Panc1 (cell line): ENCODE data around the gene ONECUT3. TPM values are rescaled to one million over a fixed set of nuclear protein-coding genes. Genes with fewer than 3 reads are reported as not detected.

ENCODE experiments used
- ATAC-seq: fragments of 200-7000 bp; cut with Tn5 transposase; 2 replicates; pipeline ENCODE4 v1.9.1; 2020; ENCODE audit warnings: mild to moderate bottlenecking, moderate library complexity
- BruUV-seq: library from RNA; stranded (reverse); fragments of 400-500 nt; replicated peaks from 2 replicates; lab custom pipeline; 2021; lab: Mats Ljungman, UMichigan
- CTCF ChIA-PET: fragments of 300-600 bp; sonication (Branson Sonifier 250); formaldehyde crosslinking; loops from one replicate; lab custom pipeline; 2022; ENCODE audit warnings: antibody characterized with exemption; lab: Charles Lee
- POLR2A ChIA-PET: fragments of 300-600 bp; sonication (Branson Sonifier 250); formaldehyde crosslinking; loops from one replicate; lab custom pipeline; 2022; ENCODE audit warnings: antibody characterized with exemption; lab: Charles Lee
- DNase-seq: peaks from one replicate; pipeline ENCODE4 v3.0.0-alpha.2; 2010; ENCODE audit warnings: low read depth, low spot score
- H3K27ac ChIP-seq: 2 replicates; pipeline ENCODE4 v1.5.1; 2011; ENCODE audit warnings: mild to moderate bottlenecking, low read length, inconsistent platforms
- H3K27me3 ChIP-seq: fragments of 200-500 bp; sonication (Bioruptor generic); 2 replicates; pipeline ENCODE4 v1.6.0; 2014; ENCODE audit warnings: low read length, inconsistent platforms; ENCODE audit not compliant: control insufficient read depth, insufficient read depth
- H3K36me3 ChIP-seq: fragments of 200-500 bp; sonication (Bioruptor generic); 2 replicates; pipeline ENCODE4 v1.5.1; 2014; ENCODE audit warnings: inconsistent platforms, mild to moderate bottlenecking, low read length, moderate library complexity; ENCODE audit not compliant: control insufficient read depth, insufficient read depth
- H3K4me1 ChIP-seq: 2 replicates; pipeline ENCODE4 v1.5.1; 2011; ENCODE audit warnings: inconsistent platforms, mild to moderate bottlenecking, low read length, moderate library complexity; ENCODE audit not compliant: control insufficient read depth, insufficient read depth
- H3K4me3 ChIP-seq, 2 experiments: 2 replicates each; pipeline ENCODE4 v1.5.1; 2011 to 2012; ENCODE audit warnings: low read depth in 2 of 2, low read length in 2 of 2, mild to moderate bottlenecking in 2 of 2, inconsistent platforms in 1 of 2, moderate library complexity in 1 of 2
- H3K9me3 ChIP-seq: fragments of 200-500 bp; sonication (Bioruptor generic); 2 replicates; pipeline ENCODE4 v1.5.1; 2014; ENCODE audit warnings: low read depth, mild to moderate bottlenecking, inconsistent platforms, low read length, moderate library complexity; ENCODE audit not compliant: control insufficient read depth, insufficient read depth
- CTCF ChIP-seq: fragments of 450-650 bp; IDR thresholded peaks from 2 replicates; pipeline ENCODE4 v1.5.1; 2017; ENCODE audit warnings: mild to moderate bottlenecking
- POLR2AphosphoS5 ChIP-seq: IDR thresholded peaks from 2 replicates; pipeline ENCODE4 v1.6.1; 2012; ENCODE audit warnings: mild to moderate bottlenecking, low read depth, low read length, moderate library complexity
- REST ChIP-seq, 2 experiments: IDR thresholded peaks; 2 replicates each; pipeline ENCODE4 v1.6.1; 2011 to 2012; ENCODE audit warnings: low read depth in 2 of 2, control low read depth in 1 of 2, low read length in 1 of 2, mild to moderate bottlenecking in 1 of 2, moderate library complexity in 1 of 2; ENCODE audit not compliant: insufficient read depth in 1 of 2
- SIN3A ChIP-seq: IDR thresholded peaks from 2 replicates; pipeline ENCODE4 v1.6.1; 2012; ENCODE audit warnings: low read depth, mild to moderate bottlenecking, low read length, moderate library complexity, borderline replicate concordance; ENCODE audit not compliant: insufficient read depth
- TCF7L2 ChIP-seq: IDR thresholded peaks from 2 replicates; pipeline ENCODE4 v1.6.1; 2011; ENCODE audit warnings: mild to moderate bottlenecking, low read depth, low read length, inconsistent platforms
- in situ Hi-C: cut with HindIII; loops from 2 replicates; pipeline ENCODE4 v1.10.0; 2016; ENCODE audit warnings: low sequenced_read_pairs, low pct_unique_long_range_greater_than_20kb
- intact Hi-C: fragments of 100-400 bp; cut with micrococcal nuclease; formaldehyde crosslinking; loops from one replicate; pipeline ENCODE4 v1.10.0; 2022; ENCODE audit not compliant: unreplicated experiment
- total RNA-seq: library from RNA; stranded (reverse); gene quantifications from one replicate; pipeline ENCODE4 v1.2.1, GENCODE V29; 2021; ENCODE audit not compliant: unreplicated experiment

ONECUT3 gene
- total RNA-seq, 1 experiment from 2014 or later, result 16.5 TPM

GRCh38 chr19:1758231-1758577, 4.9 kb downstream of the ONECUT3 start:
- ATAC-seq (no peak), DNase-seq (no peak)
- in situ Hi-C loops, result no loop called here
- Histone ChIP-seq H3K27me3 (no peaks in the 10 kb centered on the region), H3K4me3 (peak overlapping the region; percentile 64 to 75), H3K27ac (peak overlapping the region; percentile 88), H3K4me1 (peaks cover 12% of the 10 kb centered on the region), H3K36me3 (no peaks in the 10 kb centered on the region), H3K9me3 (no peaks in the 10 kb centered on the region)
- TSS peak; percentile 11 for BruUV-seq
- ChIA-PET CTCF (no interaction called here), POLR2A (no interaction called here)
- TF ChIP-seq CTCF, result no peak
- TF ChIP-seq TCF7L2, result no peak
- intact Hi-C loops, result loop anchor here (10.0 kb wide), 1 partner anchor 83 kb away; no protein-coding TSS in a partner anchor

GRCh38 chr19:1758959-1759903, 5.9 kb downstream of the ONECUT3 start:
- Histone ChIP-seq H3K27me3 (no peaks in the 10 kb centered on the region), H3K4me1 (peaks cover 12% of the 10 kb centered on the region), H3K27ac (peak overlapping the region; percentile 61), H3K9me3 (no peaks in the 10 kb centered on the region), H3K36me3 (no peaks in the 10 kb centered on the region), H3K4me3 (no peak overlapping the region)
- intact Hi-C loops, result loop anchor here (10.0 kb wide), 1 partner anchor 84 kb away; no protein-coding TSS in a partner anchor
- BruUV-seq, result TSS peak; percentile 44
- DNase-seq, result no peak
- in situ Hi-C loops, result no loop called here
- ChIA-PET CTCF (interaction anchor here (0.6 kb wide), 1 partner anchor 221 kb away, joined by 6 read pairs; no protein-coding TSS in a partner anchor), POLR2A (no interaction called here)
- ATAC-seq, result no peak
- TF ChIP-seq SIN3A (no peak), REST (IDR thresholded peaks at IDR 0.05; ENCODE audit: insufficient read depth in 1 of 2, low read depth in 2 of 2, low read length in 1 of 2) (no peak), TCF7L2 (no peak), CTCF (no peak), POLR2AphosphoS5 (no peak)
